Measurements from ENCODE around the gene LRRC9. TPM values are rescaled to one million over a fixed set of nuclear protein-coding genes. Genes with fewer than 3 reads are reported as not detected.

The LRRC9 gene
- total and polyA plus RNA-seq, 2 of the 13 experiments (the other 11 are each of a cell fraction or from before 2014, with no cell fraction given): 0.08 to 0.18 TPM

DNA sequence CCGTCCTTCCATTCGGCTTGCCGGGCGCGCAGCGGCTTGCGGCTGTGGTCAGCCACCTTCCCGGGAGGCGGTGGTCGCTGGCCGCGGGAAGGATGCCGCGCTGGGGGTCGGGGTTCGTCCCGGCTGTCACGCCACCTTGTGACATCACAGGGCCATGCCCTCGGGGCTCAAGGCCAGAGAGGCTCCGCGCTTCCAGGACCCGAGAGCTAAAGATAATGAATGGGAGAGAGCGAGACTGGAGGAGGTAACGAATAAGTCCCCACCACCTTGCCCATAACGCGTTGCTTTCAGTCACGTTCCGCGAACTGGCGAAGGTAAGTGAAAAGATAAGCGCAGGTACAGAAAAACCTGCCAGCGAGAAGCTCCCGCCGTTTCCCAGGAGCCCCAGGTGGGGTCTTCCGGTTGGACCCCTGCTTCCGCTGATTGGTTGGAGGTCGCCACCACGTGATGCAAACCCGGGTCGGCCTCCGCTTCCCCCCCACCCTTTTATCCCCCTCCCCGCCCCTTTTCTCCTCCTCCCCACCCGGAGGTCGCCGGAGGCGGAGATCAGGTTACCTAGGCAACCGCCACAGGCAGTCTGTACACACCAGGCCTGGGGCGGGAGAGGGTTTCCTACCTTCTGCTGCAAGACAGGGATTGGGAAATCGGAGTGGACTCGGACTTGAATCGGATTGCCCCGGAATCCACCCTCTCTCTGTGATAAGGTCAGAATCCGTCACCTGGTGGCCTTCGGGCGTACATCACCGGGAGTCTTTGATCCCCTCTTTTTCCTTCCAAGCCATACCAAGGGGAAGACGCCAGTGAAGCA lies at the start of gene LRRC9 (continued):
- TF ChIP-seq ZNF7 (CRISPR knock-in tag; IDR thresholded peaks at IDR 0.05) (no peak), ESRRA (CRISPR knock-in tag; IDR thresholded peaks at IDR 0.05; ENCODE audit: low read depth) (peak; percentile 69; the same call in 1 of the 2 replicates), ZNF569 (CRISPR knock-in tag; IDR thresholded peaks at IDR 0.05; ENCODE audit: borderline replicate concordance) (no peak), HOXA5 (CRISPR knock-in tag; IDR thresholded peaks at IDR 0.05) (no peak), FOXC1 (CRISPR knock-in tag; IDR thresholded peaks at IDR 0.05; ENCODE audit: borderline replicate concordance) (no peak), RARA (CRISPR knock-in tag; IDR thresholded peaks at IDR 0.05) (peak; percentile 41), IKZF4 (CRISPR knock-in tag; IDR thresholded peaks at IDR 0.05; ENCODE audit: borderline replicate concordance, low read depth, not compliant biosample characterization) (no peak), ZNF17 (CRISPR knock-in tag; IDR thresholded peaks at IDR 0.05) (no peak), JDP2 (CRISPR knock-in tag; IDR thresholded peaks at IDR 0.05; ENCODE audit: borderline replicate concordance) (no peak), CBX5 (CRISPR knock-in tag; IDR thresholded peaks at IDR 0.05; ENCODE audit: borderline replicate concordance) (no peak), KLF15 (CRISPR knock-in tag; IDR thresholded peaks at IDR 0.05; ENCODE audit: borderline replicate concordance) (no peak), ZFP82 (CRISPR knock-in tag; IDR thresholded peaks at IDR 0.05; ENCODE audit: borderline replicate concordance) (no peak)
- TF ChIP-seq, protein P1, sequence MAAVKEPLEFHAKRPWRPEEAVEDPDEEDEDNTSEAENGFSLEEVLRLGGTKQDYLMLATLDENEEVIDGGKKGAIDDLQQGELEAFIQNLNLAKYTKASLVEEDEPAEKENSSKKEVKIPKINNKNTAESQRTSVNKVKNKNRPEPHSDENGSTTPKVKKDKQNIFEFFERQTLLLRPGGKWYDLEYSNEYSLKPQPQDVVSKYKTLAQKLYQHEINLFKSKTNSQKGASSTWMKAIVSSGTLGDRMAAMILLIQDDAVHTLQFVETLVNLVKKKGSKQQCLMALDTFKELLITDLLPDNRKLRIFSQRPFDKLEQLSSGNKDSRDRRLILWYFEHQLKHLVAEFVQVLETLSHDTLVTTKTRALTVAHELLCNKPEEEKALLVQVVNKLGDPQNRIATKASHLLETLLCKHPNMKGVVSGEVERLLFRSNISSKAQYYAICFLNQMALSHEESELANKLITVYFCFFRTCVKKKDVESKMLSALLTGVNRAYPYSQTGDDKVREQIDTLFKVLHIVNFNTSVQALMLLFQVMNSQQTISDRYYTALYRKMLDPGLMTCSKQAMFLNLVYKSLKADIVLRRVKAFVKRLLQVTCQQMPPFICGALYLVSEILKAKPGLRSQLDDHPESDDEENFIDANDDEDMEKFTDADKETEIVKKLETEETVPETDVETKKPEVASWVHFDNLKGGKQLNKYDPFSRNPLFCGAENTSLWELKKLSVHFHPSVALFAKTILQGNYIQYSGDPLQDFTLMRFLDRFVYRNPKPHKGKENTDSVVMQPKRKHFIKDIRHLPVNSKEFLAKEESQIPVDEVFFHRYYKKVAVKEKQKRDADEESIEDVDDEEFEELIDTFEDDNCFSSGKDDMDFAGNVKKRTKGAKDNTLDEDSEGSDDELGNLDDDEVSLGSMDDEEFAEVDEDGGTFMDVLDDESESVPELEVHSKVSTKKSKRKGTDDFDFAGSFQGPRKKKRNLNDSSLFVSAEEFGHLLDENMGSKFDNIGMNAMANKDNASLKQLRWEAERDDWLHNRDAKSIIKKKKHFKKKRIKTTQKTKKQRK (IDR thresholded peaks at IDR 0.05; ENCODE audit: low read length): no peak
- TF ChIP-seq, protein P2, sequence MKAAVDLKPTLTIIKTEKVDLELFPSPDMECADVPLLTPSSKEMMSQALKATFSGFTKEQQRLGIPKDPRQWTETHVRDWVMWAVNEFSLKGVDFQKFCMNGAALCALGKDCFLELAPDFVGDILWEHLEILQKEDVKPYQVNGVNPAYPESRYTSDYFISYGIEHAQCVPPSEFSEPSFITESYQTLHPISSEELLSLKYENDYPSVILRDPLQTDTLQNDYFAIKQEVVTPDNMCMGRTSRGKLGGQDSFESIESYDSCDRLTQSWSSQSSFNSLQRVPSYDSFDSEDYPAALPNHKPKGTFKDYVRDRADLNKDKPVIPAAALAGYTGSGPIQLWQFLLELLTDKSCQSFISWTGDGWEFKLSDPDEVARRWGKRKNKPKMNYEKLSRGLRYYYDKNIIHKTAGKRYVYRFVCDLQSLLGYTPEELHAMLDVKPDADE (CRISPR knock-in tag; IDR thresholded peaks at IDR 0.05): no peak
- TF ChIP-seq, protein P3, sequence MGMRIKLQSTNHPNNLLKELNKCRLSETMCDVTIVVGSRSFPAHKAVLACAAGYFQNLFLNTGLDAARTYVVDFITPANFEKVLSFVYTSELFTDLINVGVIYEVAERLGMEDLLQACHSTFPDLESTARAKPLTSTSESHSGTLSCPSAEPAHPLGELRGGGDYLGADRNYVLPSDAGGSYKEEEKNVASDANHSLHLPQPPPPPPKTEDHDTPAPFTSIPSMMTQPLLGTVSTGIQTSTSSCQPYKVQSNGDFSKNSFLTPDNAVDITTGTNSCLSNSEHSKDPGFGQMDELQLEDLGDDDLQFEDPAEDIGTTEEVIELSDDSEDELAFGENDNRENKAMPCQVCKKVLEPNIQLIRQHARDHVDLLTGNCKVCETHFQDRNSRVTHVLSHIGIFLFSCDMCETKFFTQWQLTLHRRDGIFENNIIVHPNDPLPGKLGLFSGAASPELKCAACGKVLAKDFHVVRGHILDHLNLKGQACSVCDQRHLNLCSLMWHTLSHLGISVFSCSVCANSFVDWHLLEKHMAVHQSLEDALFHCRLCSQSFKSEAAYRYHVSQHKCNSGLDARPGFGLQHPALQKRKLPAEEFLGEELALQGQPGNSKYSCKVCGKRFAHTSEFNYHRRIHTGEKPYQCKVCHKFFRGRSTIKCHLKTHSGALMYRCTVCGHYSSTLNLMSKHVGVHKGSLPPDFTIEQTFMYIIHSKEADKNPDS (CRISPR knock-in tag; IDR thresholded peaks at IDR 0.05): no peak
- TF ChIP-seq, protein P4, sequence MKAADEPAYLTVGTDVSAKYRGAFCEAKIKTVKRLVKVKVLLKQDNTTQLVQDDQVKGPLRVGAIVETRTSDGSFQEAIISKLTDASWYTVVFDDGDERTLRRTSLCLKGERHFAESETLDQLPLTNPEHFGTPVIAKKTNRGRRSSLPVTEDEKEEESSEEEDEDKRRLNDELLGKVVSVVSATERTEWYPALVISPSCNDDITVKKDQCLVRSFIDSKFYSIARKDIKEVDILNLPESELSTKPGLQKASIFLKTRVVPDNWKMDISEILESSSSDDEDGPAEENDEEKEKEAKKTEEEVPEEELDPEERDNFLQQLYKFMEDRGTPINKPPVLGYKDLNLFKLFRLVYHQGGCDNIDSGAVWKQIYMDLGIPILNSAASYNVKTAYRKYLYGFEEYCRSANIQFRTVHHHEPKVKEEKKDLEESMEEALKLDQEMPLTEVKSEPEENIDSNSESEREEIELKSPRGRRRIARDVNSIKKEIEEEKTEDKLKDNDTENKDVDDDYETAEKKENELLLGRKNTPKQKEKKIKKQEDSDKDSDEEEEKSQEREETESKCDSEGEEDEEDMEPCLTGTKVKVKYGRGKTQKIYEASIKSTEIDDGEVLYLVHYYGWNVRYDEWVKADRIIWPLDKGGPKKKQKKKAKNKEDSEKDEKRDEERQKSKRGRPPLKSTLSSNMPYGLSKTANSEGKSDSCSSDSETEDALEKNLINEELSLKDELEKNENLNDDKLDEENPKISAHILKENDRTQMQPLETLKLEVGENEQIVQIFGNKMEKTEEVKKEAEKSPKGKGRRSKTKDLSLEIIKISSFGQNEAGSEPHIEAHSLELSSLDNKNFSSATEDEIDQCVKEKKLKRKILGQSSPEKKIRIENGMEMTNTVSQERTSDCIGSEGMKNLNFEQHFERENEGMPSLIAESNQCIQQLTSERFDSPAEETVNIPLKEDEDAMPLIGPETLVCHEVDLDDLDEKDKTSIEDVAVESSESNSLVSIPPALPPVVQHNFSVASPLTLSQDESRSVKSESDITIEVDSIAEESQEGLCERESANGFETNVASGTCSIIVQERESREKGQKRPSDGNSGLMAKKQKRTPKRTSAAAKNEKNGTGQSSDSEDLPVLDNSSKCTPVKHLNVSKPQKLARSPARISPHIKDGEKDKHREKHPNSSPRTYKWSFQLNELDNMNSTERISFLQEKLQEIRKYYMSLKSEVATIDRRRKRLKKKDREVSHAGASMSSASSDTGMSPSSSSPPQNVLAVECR (CRISPR knock-in tag; IDR thresholded peaks at IDR 0.05; ENCODE audit: borderline replicate concordance): peak; percentile 83

All from HepG2 (cell line).